Measurements from ENCODE around the gene TNF. TPM values are rescaled to one million over a fixed set of nuclear protein-coding genes. Genes with fewer than 3 reads are reported as not detected.

The TNF gene
- total RNA-seq, 2 experiments from 2014 or later = 2.5 to 3.5 TPM

- no peak overlapping the region for H3K4me3 ChIP-seq (ENCODE audit: low read depth, low read length, poor library complexity, severe bottlenecking)
- peak overlapping the region; percentile 82; the same call in 1 of the 2 replicates for H3K4me2 ChIP-seq (ENCODE audit: low read length)
- TF ChIP-seq EZH2phosphoT487 (IDR thresholded peaks at IDR 0.05; ENCODE audit: borderline replicate concordance, low read depth, low read length) (no peak), CTCF (conservative IDR thresholded peaks at IDR 0.05; ENCODE audit: low read length) (no peak)
- H3K9me2 ChIP-seq (ENCODE audit: insufficient read depth, low read length) = no peaks in the 10 kb centered on the region
- H3K27ac ChIP-seq (ENCODE audit: low read depth, low read length, poor library complexity, severe bottlenecking) = no peak overlapping the region
- DNase-seq (ENCODE audit: low spot score) = no peak
- ChIA-PET CTCF (ENCODE audit: unreplicated experiment) (interaction anchor here (0.5 to 1.0 kb wide), 4 partner anchors 11 to 17 kb away, joined by 3 to 4 read pairs (median 3); no protein-coding TSS in a partner anchor), POLR2A (interaction anchor here (0.6 to 2.1 kb wide), 3 partner anchors 11 to 23 kb away, joined by 3 to 10 read pairs (median 3); partner anchors contain the start of gene LST1)
- no peak overlapping the region for H2AFZ ChIP-seq (ENCODE audit: low read length)
- H3K79me2 ChIP-seq (ENCODE audit: insufficient read depth, low read depth, low read length) = peaks cover 14% of the 10 kb centered on the region; the same call in 1 of the 2 replicates
- BruUV-seq (replicated peaks) = no TSS peak
- peaks cover 96% of the 10 kb centered on the region for H3K4me1 ChIP-seq (ENCODE audit: insufficient read depth, low read length, poor library complexity, severe bottlenecking)
- intact Hi-C loops (cut with micrococcal nuclease; ENCODE audit: unreplicated experiment) = no loop called here
- no peaks in the 10 kb centered on the region for H3K9me3 ChIP-seq (ENCODE audit: low read length)
- H4K20me1 ChIP-seq (ENCODE audit: insufficient read depth, low read length) = no peaks in the 10 kb centered on the region
- H3K36me3 ChIP-seq (ENCODE audit: insufficient read depth, low read length) = peaks cover 8% of the 10 kb centered on the region; the same call in 1 of the 2 replicates
These were observed 1.9 kb upstream of the TNF start for GRCh38 chr6:31573239-31574105.

- DNase-seq (ENCODE audit: low spot score) = no peak
- Histone ChIP-seq H3K9me3 (ENCODE audit: low read length) (no peaks in the 10 kb centered on the region), H3K4me1 (ENCODE audit: insufficient read depth, low read length, poor library complexity, severe bottlenecking) (peaks cover 88% of the 10 kb centered on the region), H3K9me2 (ENCODE audit: insufficient read depth, low read length) (no peaks in the 10 kb centered on the region), H3K36me3 (ENCODE audit: insufficient read depth, low read length) (peaks cover 11% of the 10 kb centered on the region; the same call in 1 of the 2 replicates), H3K27ac (ENCODE audit: low read depth, low read length, poor library complexity, severe bottlenecking) (peak overlapping the region; percentile 1), H4K20me1 (ENCODE audit: insufficient read depth, low read length) (no peaks in the 10 kb centered on the region), H3K4me2 (ENCODE audit: low read length) (peak overlapping the region; percentile 86), H3K79me2 (ENCODE audit: insufficient read depth, low read depth, low read length) (peaks cover 14% of the 10 kb centered on the region; the same call in 1 of the 2 replicates), H3K4me3 (ENCODE audit: low read depth, low read length, poor library complexity, severe bottlenecking) (peak overlapping the region; percentile 69), H2AFZ (ENCODE audit: low read length) (peak overlapping the region; percentile 57; the same call in 1 of the 2 replicates)
- intact Hi-C loops (cut with micrococcal nuclease; ENCODE audit: unreplicated experiment) = no loop called here
- TF ChIP-seq EZH2phosphoT487 (IDR thresholded peaks at IDR 0.05; ENCODE audit: borderline replicate concordance, low read depth, low read length) (no peak), CTCF (conservative IDR thresholded peaks at IDR 0.05; ENCODE audit: low read length) (peak; percentile 64)
- ChIA-PET CTCF (ENCODE audit: unreplicated experiment) (interaction anchor here (0.6 to 1.3 kb wide), 6 partner anchors 8 to 23 kb away, joined by 3 to 5 read pairs (median 4); partner anchors contain the start of gene NCR3), POLR2A (interaction anchor here (0.6 to 2.1 kb wide), 12 partner anchors 9 to 458 kb away, joined by 3 to 10 read pairs (median 5); partner anchors contain the start of genes DDX39B and LST1)
- no TSS peak for BruUV-seq (replicated peaks)
These were observed 981 bp upstream of the TNF start for GRCh38 chr6:31574106-31575061.
